ENCODE results near the gene TAPT1. TPM values are rescaled to one million over a fixed set of nuclear protein-coding genes. Genes with fewer than 3 reads are reported as not detected.
"Not testable (repeated sequence)": the region's sequence is repeated elsewhere in the genome, so short reads cannot be mapped to it uniquely, and the experiment has no call there.

TAPT1 gene
- total RNA-seq, 2 donors from 2014 or later: 36.8 to 37.9 TPM

GRCh38 chr4:16196482-16197393 is 29.5 kb downstream of the TAPT1 start:
- no peak overlapping the region for H3K27ac Mint-ChIP-seq
- no peaks in the 10 kb centered on the region for H3K9me3 Mint-ChIP-seq
- no peak overlapping the region for H3K4me3 Mint-ChIP-seq
- H3K36me3 Mint-ChIP-seq: peaks cover 5% of the 10 kb centered on the region
- peaks cover 8 to 17% of the 10 kb centered on the region in 2 donors for H3K4me1 Mint-ChIP-seq (ENCODE audit: low read depth in 2 of 2)
- no peaks in the 10 kb centered on the region for H3K27me3 Mint-ChIP-seq
- DNase-seq (ENCODE audit: low spot score) (no peak), ATAC-seq (no peak)

DNA sequence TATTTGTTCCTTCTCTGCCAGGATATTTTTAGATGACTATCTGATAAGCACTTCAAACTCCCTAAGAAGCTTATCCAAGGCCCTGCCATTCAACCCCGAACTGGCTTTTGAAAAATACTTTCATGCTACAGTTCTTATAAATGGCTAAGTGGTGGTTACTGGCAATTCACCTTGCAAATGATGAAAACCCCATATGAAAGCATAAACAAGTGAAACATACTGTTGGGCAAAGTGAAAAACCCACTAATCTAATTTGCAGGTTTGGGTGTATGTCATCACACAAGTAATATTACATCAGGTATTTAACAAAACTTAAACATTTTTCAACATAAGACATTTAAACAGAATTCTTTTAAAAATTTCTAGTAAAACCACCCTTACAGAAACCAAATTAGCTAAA is 31.1 kb downstream of the TAPT1 start:
- no peak overlapping the region for H3K4me3 Mint-ChIP-seq
- H3K36me3 Mint-ChIP-seq: peaks cover 5% of the 10 kb centered on the region
- H3K27ac Mint-ChIP-seq: no peak overlapping the region
- no peaks in the 10 kb centered on the region for H3K27me3 Mint-ChIP-seq
- peaks cover 7 to 17% of the 10 kb centered on the region in 2 donors for H3K4me1 Mint-ChIP-seq (ENCODE audit: low read depth in 2 of 2)
- DNase-seq (ENCODE audit: low spot score) (no peak), ATAC-seq (no peak)
- no peaks in the 10 kb centered on the region for H3K9me3 Mint-ChIP-seq

GRCh38 chr4:16194798-16195197 is 31.5 kb downstream of the TAPT1 start:
- not testable (repeated sequence) for DNase-seq (ENCODE audit: low spot score); H3K9me3 Mint-ChIP-seq; H3K27ac Mint-ChIP-seq; H3K27me3 Mint-ChIP-seq; H3K4me3 Mint-ChIP-seq; ATAC-seq; H3K36me3 Mint-ChIP-seq
- peaks cover 7 to 17% of the 10 kb centered on the region in 2 donors for H3K4me1 Mint-ChIP-seq (ENCODE audit: low read depth in 2 of 2)

- H3K27me3 Mint-ChIP-seq: no peaks in the 10 kb centered on the region
- H3K4me3 Mint-ChIP-seq: no peak overlapping the region
- ATAC-seq: no peak
- peaks cover 7 to 17% of the 10 kb centered on the region in 2 donors for H3K4me1 Mint-ChIP-seq (ENCODE audit: low read depth in 2 of 2)
- no peak overlapping the region for H3K27ac Mint-ChIP-seq
- DNase-seq (ENCODE audit: low spot score): no peak
- peaks cover 12% of the 10 kb centered on the region for H3K36me3 Mint-ChIP-seq
- no peaks in the 10 kb centered on the region for H3K9me3 Mint-ChIP-seq
Observed at GRCh38 chr4:16194214-16194613, 32.1 kb downstream of the TAPT1 start.

DNA sequence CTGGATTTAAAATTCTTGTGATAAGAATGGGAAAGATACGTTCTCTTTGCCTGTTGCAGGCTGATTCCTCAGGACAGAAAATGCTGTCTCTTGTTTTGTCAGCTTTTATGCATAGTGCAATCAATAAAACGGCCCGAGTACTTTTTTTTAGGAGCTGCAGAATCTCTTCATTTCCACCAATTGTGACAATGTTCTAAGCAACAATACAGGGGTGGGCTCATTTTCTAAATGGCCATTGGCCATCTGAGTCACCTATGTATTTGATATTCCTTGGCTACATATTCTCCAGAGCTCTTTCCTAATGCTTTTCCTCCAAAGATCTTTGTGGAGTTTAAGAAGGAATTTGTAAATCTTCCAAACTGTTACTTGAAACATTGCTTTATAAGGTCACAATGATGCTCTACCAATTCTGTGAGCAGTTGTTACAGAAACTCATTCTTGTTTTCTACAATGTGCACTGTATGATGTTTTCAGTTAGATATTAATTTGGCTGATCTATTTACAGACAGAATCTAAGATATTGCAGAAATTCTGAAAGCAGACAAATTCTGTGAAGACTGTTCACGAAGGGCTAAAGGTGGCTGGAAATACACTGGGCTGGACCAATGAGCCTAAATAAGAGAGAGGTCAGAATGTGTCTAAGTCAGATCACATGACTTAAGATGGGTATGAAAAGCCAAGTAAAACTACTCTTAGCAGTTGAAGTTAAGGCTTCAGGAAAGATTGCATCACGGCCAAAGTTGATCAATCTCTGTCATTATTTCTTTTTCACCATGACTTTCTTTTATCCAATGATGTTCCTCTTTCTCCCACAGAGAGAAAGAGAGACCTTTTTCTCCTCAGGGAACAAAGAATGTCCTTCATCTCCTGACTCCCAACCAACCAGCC is 33.4 kb downstream of the TAPT1 start:
- H3K27ac Mint-ChIP-seq: no peak overlapping the region
- no peaks in the 10 kb centered on the region for H3K9me3 Mint-ChIP-seq

DNA sequence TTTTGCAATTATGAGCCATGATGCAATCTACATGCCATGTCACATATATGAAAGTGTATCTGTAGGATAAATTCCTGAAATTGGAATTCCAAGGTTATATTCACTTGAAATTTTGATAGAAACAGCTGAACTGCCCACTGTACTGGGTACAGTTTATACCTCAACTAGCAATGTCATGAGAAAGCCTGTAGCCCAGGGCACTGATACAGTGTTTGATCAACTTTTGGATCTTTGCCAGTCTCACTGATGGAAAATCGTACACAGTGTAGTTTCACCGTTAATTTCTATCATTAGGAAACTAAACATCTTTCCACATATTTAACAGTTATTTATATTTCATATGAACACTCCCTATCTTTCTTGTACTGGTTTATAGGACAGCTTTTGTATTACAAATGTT is 34.2 kb downstream of the TAPT1 start:
- H3K27me3 Mint-ChIP-seq: no peaks in the 10 kb centered on the region
- no peak overlapping the region for H3K27ac Mint-ChIP-seq
- no peak for DNase-seq (ENCODE audit: low spot score)
- H3K9me3 Mint-ChIP-seq: no peaks in the 10 kb centered on the region
- H3K4me3 Mint-ChIP-seq: no peak overlapping the region
- no peak for ATAC-seq
- H3K36me3 Mint-ChIP-seq: peaks cover 12% of the 10 kb centered on the region
- peaks cover 7 to 17% of the 10 kb centered on the region in 2 donors for H3K4me1 Mint-ChIP-seq (ENCODE audit: low read depth in 2 of 2)

More for the DNA sequence above, 33.4 kb downstream of the TAPT1 start:
- peaks cover 7 to 17% of the 10 kb centered on the region in 2 donors for H3K4me1 Mint-ChIP-seq (ENCODE audit: low read depth in 2 of 2)
- ATAC-seq: no peak
- H3K4me3 Mint-ChIP-seq: no peak overlapping the region
- no peak for DNase-seq (ENCODE audit: low spot score)
- peaks cover 12% of the 10 kb centered on the region for H3K36me3 Mint-ChIP-seq
- H3K27me3 Mint-ChIP-seq: no peaks in the 10 kb centered on the region

- Mint-ChIP-seq H3K4me3 (no peak overlapping the region), H3K4me1 (ENCODE audit: low read depth in 2 of 2) (no peaks in the 10 kb centered on the region), H3K27me3 (no peaks in the 10 kb centered on the region), H3K9me3 (no peaks in the 10 kb centered on the region), H3K27ac (no peak overlapping the region), H3K36me3 (peaks cover 6% of the 10 kb centered on the region)
- ATAC-seq (no peak), DNase-seq (ENCODE audit: low spot score) (no peak)
Observed at GRCh38 chr4:16187455-16187854, 38.8 kb downstream of the TAPT1 start.

- no peak overlapping the region for H3K27ac Mint-ChIP-seq
- H3K27me3 Mint-ChIP-seq: no peaks in the 10 kb centered on the region
- no peaks in the 10 kb centered on the region for H3K4me1 Mint-ChIP-seq (ENCODE audit: low read depth in 2 of 2)
- no peak for ATAC-seq
- peaks cover 6% of the 10 kb centered on the region for H3K36me3 Mint-ChIP-seq
- DNase-seq (ENCODE audit: low spot score): no peak
- H3K4me3 Mint-ChIP-seq: no peak overlapping the region
- no peaks in the 10 kb centered on the region for H3K9me3 Mint-ChIP-seq
Observed at GRCh38 chr4:16186986-16187385, 39.3 kb downstream of the TAPT1 start.

DNA sequence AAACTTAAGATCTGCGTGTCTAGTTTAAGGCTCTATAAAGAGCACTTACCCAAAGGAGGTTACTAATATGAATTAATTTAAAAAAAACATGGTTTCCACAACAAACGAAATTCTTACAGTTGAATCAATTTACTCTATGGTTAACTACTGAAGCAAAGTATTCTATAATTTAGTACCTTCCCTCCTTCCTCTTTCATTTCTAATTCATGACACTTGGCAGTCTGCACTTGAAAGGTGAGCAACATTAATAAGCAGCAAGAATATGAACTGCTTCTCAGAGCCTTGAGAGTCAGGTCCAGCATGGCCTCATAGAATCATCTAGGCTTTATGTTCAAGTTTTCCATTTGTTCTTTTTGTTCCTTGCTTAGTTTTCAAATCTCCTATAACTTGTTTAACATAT is 42.7 kb downstream of the TAPT1 start:
- H3K36me3 Mint-ChIP-seq: no peaks in the 10 kb centered on the region
- no peak overlapping the region for H3K27ac Mint-ChIP-seq
- H3K4me3 Mint-ChIP-seq: no peak overlapping the region
- ATAC-seq (no peak), DNase-seq (ENCODE audit: low spot score) (no peak)
- H3K9me3 Mint-ChIP-seq: no peaks in the 10 kb centered on the region
- H3K27me3 Mint-ChIP-seq: no peaks in the 10 kb centered on the region
- no peaks in the 10 kb centered on the region for H3K4me1 Mint-ChIP-seq (ENCODE audit: low read depth in 2 of 2)

GRCh38 chr4:16176621-16177020 is 49.6 kb downstream of the TAPT1 start:
- H3K36me3 Mint-ChIP-seq: peaks cover 6% of the 10 kb centered on the region
- no peak overlapping the region for H3K27ac Mint-ChIP-seq
- H3K4me1 Mint-ChIP-seq (ENCODE audit: low read depth in 2 of 2): no peaks in the 10 kb centered on the region
- no peaks in the 10 kb centered on the region for H3K27me3 Mint-ChIP-seq
- H3K4me3 Mint-ChIP-seq: no peak overlapping the region
- H3K9me3 Mint-ChIP-seq: no peaks in the 10 kb centered on the region
- ATAC-seq (no peak), DNase-seq (ENCODE audit: low spot score) (no peak)

- no peak for DNase-seq (ENCODE audit: low spot score)
- H3K4me1 Mint-ChIP-seq (ENCODE audit: low read depth in 2 of 2): peaks cover 0 to 7% of the 10 kb centered on the region in 2 donors
- no peak overlapping the region for H3K27ac Mint-ChIP-seq
- peaks cover under 1% of the 10 kb centered on the region for H3K36me3 Mint-ChIP-seq
- H3K27me3 Mint-ChIP-seq: no peaks in the 10 kb centered on the region
- no peak overlapping the region for H3K4me3 Mint-ChIP-seq
- H3K9me3 Mint-ChIP-seq: no peaks in the 10 kb centered on the region
- no peak for ATAC-seq
Observed at GRCh38 chr4:16171831-16172230, 54.4 kb downstream of the TAPT1 start.

- H3K4me3 Mint-ChIP-seq: no peak overlapping the region
- DNase-seq (ENCODE audit: low spot score): no peak
- no peak overlapping the region for H3K27ac Mint-ChIP-seq
- no peaks in the 10 kb centered on the region for H3K9me3 Mint-ChIP-seq
- H3K4me1 Mint-ChIP-seq (ENCODE audit: low read depth in 2 of 2): peaks cover 0 to 7% of the 10 kb centered on the region in 2 donors
- no peaks in the 10 kb centered on the region for H3K27me3 Mint-ChIP-seq
- ATAC-seq: no peak
- H3K36me3 Mint-ChIP-seq: peaks cover 19% of the 10 kb centered on the region
Observed at GRCh38 chr4:16169490-16169889, 56.8 kb downstream of the TAPT1 start.

- DNase-seq (ENCODE audit: low spot score): no peak
- peaks cover 19% of the 10 kb centered on the region for H3K36me3 Mint-ChIP-seq
- H3K27me3 Mint-ChIP-seq: no peaks in the 10 kb centered on the region
- no peak overlapping the region for H3K4me3 Mint-ChIP-seq
- ATAC-seq: no peak
- H3K9me3 Mint-ChIP-seq: no peaks in the 10 kb centered on the region
- H3K27ac Mint-ChIP-seq: no peak overlapping the region
- peaks cover 0 to 7% of the 10 kb centered on the region in 2 donors for H3K4me1 Mint-ChIP-seq (ENCODE audit: low read depth in 2 of 2)
Observed at GRCh38 chr4:16168710-16169388, 57.4 kb downstream of the TAPT1 start.
